ENCODE results near the gene ABCG8. TPM values are rescaled to one million over a fixed set of nuclear protein-coding genes. Genes with fewer than 3 reads are reported as not detected.

Gene ABCG8
- total and polyA plus RNA-seq, 5 donors = not detected

- no peak for ATAC-seq
- no peak for DNase-seq
- H3K27ac ChIP-seq (ENCODE audit: low read length) = no peak overlapping the region
- intact Hi-C loops (cut with DNase I) = no loop called here
- H3K4me3 ChIP-seq (ENCODE audit: low read length) = no peak overlapping the region
- H3K4me1 ChIP-seq (ENCODE audit: control insufficient read depth, insufficient read depth, low read length) = no peaks in the 10 kb centered on the region
- H3K9me3 ChIP-seq (ENCODE audit: control insufficient read depth, low read length) = no peaks in the 10 kb centered on the region
- WGBS = 82% methylated on average over 5 of the region's 5 CpGs
- no peaks in the 10 kb centered on the region for H3K27me3 ChIP-seq (ENCODE audit: control insufficient read depth, insufficient read depth)
These were observed 7.5 kb downstream of the ABCG8 start for GRCh38 chr2:43846140-43846793.

- Histone ChIP-seq H3K27ac (ENCODE audit: low read length) (no peak overlapping the region), H3K27me3 (ENCODE audit: control insufficient read depth, insufficient read depth) (no peaks in the 10 kb centered on the region), H3K4me1 (ENCODE audit: control insufficient read depth, insufficient read depth, low read length) (no peaks in the 10 kb centered on the region), H3K9me3 (ENCODE audit: control insufficient read depth, low read length) (no peaks in the 10 kb centered on the region), H3K4me3 (ENCODE audit: low read length) (no peak overlapping the region)
- intact Hi-C loops (cut with DNase I) = no loop called here
- no peak for DNase-seq
- 66% methylated on average over 1 of the region's 1 CpG for WGBS
- no peak for ATAC-seq
These were observed 9.4 kb downstream of the ABCG8 start for GRCh38 chr2:43848214-43848613.

- WGBS = 86% methylated on average over 20 of the region's 20 CpGs
- DNase-seq (no peak), ATAC-seq (no peak)
These were observed 12.5 kb downstream of the ABCG8 start for GRCh38 chr2:43851011-43851980.

GRCh38 chr2:43852196-43852730 lies 13.5 kb downstream of the ABCG8 start:
- 93% methylated on average over 21 of the region's 21 CpGs for WGBS
- ATAC-seq (no peak), DNase-seq (no peak)
- Histone ChIP-seq H3K27ac (ENCODE audit: low read length) (no peak overlapping the region), H3K27me3 (ENCODE audit: control insufficient read depth, insufficient read depth) (no peaks in the 10 kb centered on the region), H3K4me1 (ENCODE audit: control insufficient read depth, insufficient read depth, low read length) (no peaks in the 10 kb centered on the region), H3K4me3 (ENCODE audit: low read length) (no peak overlapping the region), H3K9me3 (ENCODE audit: control insufficient read depth, low read length) (no peaks in the 10 kb centered on the region)
- intact Hi-C loops (cut with DNase I) = no loop called here

More at GRCh38 chr2:43851011-43851980, 12.5 kb downstream of the ABCG8 start:
- Histone ChIP-seq H3K9me3 (ENCODE audit: control insufficient read depth, low read length) (no peaks in the 10 kb centered on the region), H3K4me1 (ENCODE audit: control insufficient read depth, insufficient read depth, low read length) (no peaks in the 10 kb centered on the region), H3K4me3 (ENCODE audit: low read length) (no peak overlapping the region), H3K27ac (ENCODE audit: low read length) (no peak overlapping the region), H3K27me3 (ENCODE audit: control insufficient read depth, insufficient read depth) (no peaks in the 10 kb centered on the region)
- intact Hi-C loops (cut with DNase I) = no loop called here

GRCh38 chr2:43853141-43854081 lies 14.6 kb downstream of the ABCG8 start:
- Histone ChIP-seq H3K9me3 (ENCODE audit: control insufficient read depth, low read length) (no peaks in the 10 kb centered on the region), H3K27me3 (ENCODE audit: control insufficient read depth, insufficient read depth) (no peaks in the 10 kb centered on the region), H3K4me1 (ENCODE audit: control insufficient read depth, insufficient read depth, low read length) (no peaks in the 10 kb centered on the region), H3K4me3 (ENCODE audit: low read length) (no peak overlapping the region), H3K27ac (ENCODE audit: low read length) (no peak overlapping the region)
- WGBS = 85% methylated on average over 10 of the region's 10 CpGs
- DNase-seq = no peak
- intact Hi-C loops (cut with DNase I) = no loop called here
- no peak for ATAC-seq

GRCh38 chr2:43854671-43855070 lies 15.9 kb downstream of the ABCG8 start:
- Histone ChIP-seq H3K27me3 (ENCODE audit: control insufficient read depth, insufficient read depth) (no peaks in the 10 kb centered on the region), H3K9me3 (ENCODE audit: control insufficient read depth, low read length) (no peaks in the 10 kb centered on the region), H3K27ac (ENCODE audit: low read length) (no peak overlapping the region), H3K4me1 (ENCODE audit: control insufficient read depth, insufficient read depth, low read length) (no peaks in the 10 kb centered on the region), H3K4me3 (ENCODE audit: low read length) (no peak overlapping the region)
- WGBS = 86% methylated on average over 3 of the region's 3 CpGs
- intact Hi-C loops (cut with DNase I) = no loop called here
- ATAC-seq = no peak
- DNase-seq = no peak

- intact Hi-C loops (cut with DNase I) = no loop called here
- H3K27ac ChIP-seq (ENCODE audit: low read length) = no peak overlapping the region
- H3K27me3 ChIP-seq (ENCODE audit: control insufficient read depth, insufficient read depth) = no peaks in the 10 kb centered on the region
- DNase-seq (no peak), ATAC-seq (no peak)
- H3K9me3 ChIP-seq (ENCODE audit: control insufficient read depth, low read length) = no peaks in the 10 kb centered on the region
- no peaks in the 10 kb centered on the region for H3K4me1 ChIP-seq (ENCODE audit: control insufficient read depth, insufficient read depth, low read length)
- H3K4me3 ChIP-seq (ENCODE audit: low read length) = no peak overlapping the region
- 59% methylated on average over 2 of the region's 2 CpGs for WGBS
These were observed 16.5 kb downstream of the ABCG8 start for GRCh38 chr2:43855292-43855691.

- WGBS = 86% methylated on average over 12 of the region's 12 CpGs
- no peak for DNase-seq
- intact Hi-C loops (cut with DNase I) = no loop called here
- no peak for ATAC-seq
- H3K9me3 ChIP-seq (ENCODE audit: control insufficient read depth, low read length) = no peaks in the 10 kb centered on the region
- no peak overlapping the region for H3K4me3 ChIP-seq (ENCODE audit: low read length)
- H3K4me1 ChIP-seq (ENCODE audit: control insufficient read depth, insufficient read depth, low read length) = no peaks in the 10 kb centered on the region
- no peaks in the 10 kb centered on the region for H3K27me3 ChIP-seq (ENCODE audit: control insufficient read depth, insufficient read depth)
- no peak overlapping the region for H3K27ac ChIP-seq (ENCODE audit: low read length)
These were observed 33.4 kb downstream of the ABCG8 start for GRCh38 chr2:43872151-43872550.

- H3K27me3 ChIP-seq (ENCODE audit: control insufficient read depth, insufficient read depth) = no peaks in the 10 kb centered on the region
- intact Hi-C loops (cut with DNase I) = no loop called here
These were observed 36.1 kb downstream of the ABCG8 start for GRCh38 chr2:43874776-43875451.

GRCh38 chr2:43877782-43878464 lies 39.2 kb downstream of the ABCG8 start:
- no peak overlapping the region for H3K4me3 ChIP-seq (ENCODE audit: low read length)
- DNase-seq = peak; percentile 52 to 81 (median 70)
- intact Hi-C loops (cut with DNase I) = no loop called here
- H3K27me3 ChIP-seq (ENCODE audit: control insufficient read depth, insufficient read depth) = no peaks in the 10 kb centered on the region
- no peaks in the 10 kb centered on the region for H3K4me1 ChIP-seq (ENCODE audit: control insufficient read depth, insufficient read depth, low read length)
- no peak overlapping the region for H3K27ac ChIP-seq (ENCODE audit: low read length)
- 34% methylated on average over 16 of the region's 16 CpGs for WGBS
- H3K9me3 ChIP-seq (ENCODE audit: control insufficient read depth, low read length) = no peaks in the 10 kb centered on the region
- ATAC-seq = peak; percentile 63 to 66

More at GRCh38 chr2:43874776-43875451, 36.1 kb downstream of the ABCG8 start:
- ATAC-seq = no peak
- no peak overlapping the region for H3K27ac ChIP-seq (ENCODE audit: low read length)
- no peak overlapping the region for H3K4me3 ChIP-seq (ENCODE audit: low read length)
- peak in 1 of 3 donors; percentile 46 for DNase-seq
- H3K9me3 ChIP-seq (ENCODE audit: control insufficient read depth, low read length) = no peaks in the 10 kb centered on the region
- H3K4me1 ChIP-seq (ENCODE audit: control insufficient read depth, insufficient read depth, low read length) = no peaks in the 10 kb centered on the region
- WGBS = 79% methylated on average over 11 of the region's 11 CpGs
